Esophagus (tissue), 2 donors: Measurements from ENCODE around the gene RAB11FIP4. TPM values are rescaled to one million over a fixed set of nuclear protein-coding genes. Genes with fewer than 3 reads are reported as not detected.

Experiments
- H3K27ac ChIP-seq, 2 donors: one replicate each; pipeline ENCODE4 v1.5.1; 2013; ENCODE audit warnings: low read depth in 2 of 2, mild to moderate bottlenecking in 2 of 2, inconsistent platforms in 1 of 2, low read length in 1 of 2, moderate library complexity in 1 of 2
- H3K27me3 ChIP-seq, 2 donors: one replicate each; pipeline ENCODE4 v1.6.1; 2013; ENCODE audit warnings: low read length in 2 of 2, control low read depth in 1 of 2, mild to moderate bottlenecking in 1 of 2; ENCODE audit not compliant: insufficient read depth in 2 of 2, control insufficient read depth in 1 of 2
- H3K36me3 ChIP-seq, 2 donors: one replicate each; pipeline ENCODE4 v1.6.1; 2013; ENCODE audit warnings: low read length in 1 of 2; ENCODE audit not compliant: control insufficient read depth in 2 of 2, insufficient read depth in 2 of 2
- H3K4me1 ChIP-seq, 2 donors: one replicate each; pipeline ENCODE4 v1.6.1; 2013; ENCODE audit warnings: low read length in 1 of 2; ENCODE audit not compliant: control insufficient read depth in 2 of 2, insufficient read depth in 2 of 2
- H3K4me3 ChIP-seq, 2 donors: one replicate each; pipeline ENCODE4 v1.5.1; 2013; ENCODE audit warnings: low read length in 2 of 2, mild to moderate bottlenecking in 2 of 2, low read depth in 1 of 2, moderate library complexity in 1 of 2
- H3K9me3 ChIP-seq, 2 donors: one replicate each; pipeline ENCODE4 v1.6.1; 2013; ENCODE audit warnings: mild to moderate bottlenecking in 2 of 2, low read depth in 1 of 2, low read length in 1 of 2, moderate library complexity in 1 of 2; ENCODE audit not compliant: control insufficient read depth in 2 of 2, insufficient read depth in 1 of 2
- WGBS, 2 donors: extraction: QIAGEN DNeasy Blood & Tissue Kit; methylation state at CpG; one replicate each; pipeline ENCODE4 v1.1.7; 2013; 5-methylcytosine and 5-hydroxymethylcytosine counted together
- polyA plus RNA-seq, 2 donors: library from polyadenylated mRNA; stranded (reverse); fragments of 200-250 nt; gene quantifications; one replicate each; pipeline ENCODE4 v1.2.3, GENCODE V29; 2013
- donor health status: healthy with polysubstance abuse.
- donor health status: Bipolar disorder and iron deficiency.

The RAB11FIP4 gene
- polyA plus RNA-seq, 2 donors: 5.0 TPM

- no peaks in the 10 kb centered on the region for H3K27me3 ChIP-seq
- no peaks in the 10 kb centered on the region for H3K9me3 ChIP-seq
- no peak overlapping the region for H3K4me3 ChIP-seq
- H3K36me3 ChIP-seq: no peaks in the 10 kb centered on the region
- 40 to 48% methylated on average over 12 of the region's 12 CpGs for WGBS, 2 donors
- H3K27ac ChIP-seq: no peak overlapping the region
- H3K4me1 ChIP-seq: no peaks in the 10 kb centered on the region
These were observed 39.8 kb downstream of the RAB11FIP4 start for GRCh38 chr17:31431098-31431851.

GRCh38 chr17:31431852-31432658, 40.6 kb downstream of the RAB11FIP4 start:
- no peak overlapping the region for H3K4me3 ChIP-seq
- H3K9me3 ChIP-seq: no peaks in the 10 kb centered on the region
- WGBS, 2 donors: 76 to 79% methylated on average over 13 to 16 of the region's 16 CpGs
- H3K27me3 ChIP-seq: no peaks in the 10 kb centered on the region
- H3K4me1 ChIP-seq: no peaks in the 10 kb centered on the region
- no peak overlapping the region for H3K27ac ChIP-seq
- no peaks in the 10 kb centered on the region for H3K36me3 ChIP-seq

GRCh38 chr17:31433091-31433790, 41.8 kb downstream of the RAB11FIP4 start:
- WGBS, 2 donors: 58 to 59% methylated on average over 14 of the region's 14 CpGs
- H3K4me1 ChIP-seq: peaks cover 0 to 2% of the 10 kb centered on the region in 2 donors
- no peaks in the 10 kb centered on the region for H3K36me3 ChIP-seq
- no peak overlapping the region for H3K27ac ChIP-seq
- no peaks in the 10 kb centered on the region for H3K27me3 ChIP-seq
- no peaks in the 10 kb centered on the region for H3K9me3 ChIP-seq
- no peak overlapping the region for H3K4me3 ChIP-seq

DNA sequence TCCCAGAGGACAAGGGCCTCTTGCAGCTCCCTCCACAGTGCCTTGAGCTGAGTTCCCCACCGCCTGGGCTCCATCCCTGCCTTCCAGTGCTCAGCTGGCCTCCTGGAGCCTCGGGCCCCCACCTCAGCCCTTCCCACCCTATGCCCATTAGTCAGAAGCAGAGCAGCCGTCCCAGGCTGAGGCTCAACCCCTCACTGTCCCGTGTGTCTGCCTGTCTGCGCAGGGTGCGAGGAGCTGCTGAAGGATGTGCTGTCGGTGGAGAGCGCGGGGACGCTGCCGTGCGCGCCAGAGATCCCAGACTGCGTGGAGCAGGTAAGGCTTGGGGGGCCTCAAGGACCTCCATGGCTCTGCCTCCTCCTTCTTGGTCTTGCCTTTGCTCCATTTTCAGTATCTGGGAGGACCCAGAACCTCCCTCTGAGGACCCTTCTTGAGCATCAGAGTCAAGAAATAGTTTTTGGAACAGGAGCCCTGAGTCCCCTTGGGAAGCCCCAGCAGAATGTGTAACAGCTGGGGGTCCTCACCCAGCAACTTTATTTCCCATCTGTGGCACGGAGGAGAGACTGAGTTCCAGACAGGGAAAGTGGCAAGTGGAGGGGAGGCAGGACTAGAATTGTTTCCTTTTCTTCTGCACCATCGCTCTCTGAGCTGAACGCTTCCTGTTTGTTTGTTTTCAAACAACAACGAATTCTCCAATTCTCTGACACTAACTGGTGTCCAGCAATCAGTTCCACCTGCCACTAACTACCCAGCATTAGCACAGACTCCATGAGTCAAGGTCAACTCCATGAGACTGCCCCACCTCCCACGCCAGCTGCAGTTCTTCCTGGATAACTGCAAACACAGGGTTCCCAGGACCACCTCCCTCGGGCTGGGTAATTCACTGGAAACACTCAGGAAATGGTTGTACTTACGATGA, 42.6 kb downstream of the RAB11FIP4 start:
- Histone ChIP-seq H3K9me3 (no peaks in the 10 kb centered on the region), H3K36me3 (no peaks in the 10 kb centered on the region), H3K4me3 (no peak overlapping the region), H3K27me3 (no peaks in the 10 kb centered on the region), H3K4me1 (peaks cover 0 to 2% of the 10 kb centered on the region in 2 donors), H3K27ac (no peak overlapping the region)
- 80 to 81% methylated on average over 21 of the region's 21 CpGs for WGBS, 2 donors

DNA sequence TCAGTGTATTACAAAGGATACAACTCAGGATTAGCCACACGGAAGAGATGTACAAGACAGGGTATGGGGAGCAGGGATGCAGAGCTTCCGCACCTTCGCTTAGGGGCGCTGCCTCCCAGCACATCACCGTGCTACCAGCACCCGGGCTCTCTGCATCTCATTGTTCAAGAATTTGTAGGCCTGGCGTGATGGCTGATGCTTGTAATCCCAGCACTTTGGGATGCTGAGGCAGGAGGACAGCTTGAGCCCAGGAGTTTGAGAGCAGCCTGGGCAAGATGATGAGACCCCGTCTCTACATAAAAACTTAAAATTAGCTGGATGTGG, 43.2 kb downstream of the RAB11FIP4 start:
- Histone ChIP-seq H3K27me3 (no peaks in the 10 kb centered on the region), H3K9me3 (no peaks in the 10 kb centered on the region), H3K4me1 (peaks cover 0 to 2% of the 10 kb centered on the region in 2 donors), H3K27ac (no peak overlapping the region), H3K4me3 (no peak overlapping the region), H3K36me3 (no peaks in the 10 kb centered on the region)
- 86% methylated on average over 8 of the region's 8 CpGs for WGBS, 2 donors

DNA sequence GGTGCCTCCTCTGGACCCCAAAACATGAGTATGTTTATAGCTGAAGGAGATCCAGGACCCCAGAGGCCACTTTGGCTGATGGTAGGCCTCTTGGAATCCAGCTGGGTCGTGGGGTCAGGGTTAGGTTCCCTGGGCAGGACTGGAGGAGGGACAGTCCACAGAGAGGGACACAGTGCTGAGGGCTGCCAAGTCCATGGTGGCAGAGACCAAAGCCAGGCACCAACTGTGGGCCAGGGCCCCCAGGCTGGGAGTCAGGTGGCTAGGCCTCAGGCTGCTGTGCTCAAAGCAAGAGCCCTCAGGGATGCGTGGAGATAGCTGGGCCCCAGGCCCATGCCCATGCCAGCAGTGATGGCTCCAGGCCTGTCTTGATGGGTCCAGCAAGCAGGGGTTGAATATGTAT, 44.1 kb downstream of the RAB11FIP4 start:
- no peaks in the 10 kb centered on the region for H3K36me3 ChIP-seq
- WGBS, 2 donors: 68 to 75% methylated on average over 2 of the region's 2 CpGs
- H3K4me3 ChIP-seq: no peak overlapping the region
- peaks cover 0 to 2% of the 10 kb centered on the region in 2 donors for H3K4me1 ChIP-seq
- no peaks in the 10 kb centered on the region for H3K9me3 ChIP-seq
- no peaks in the 10 kb centered on the region for H3K27me3 ChIP-seq
- H3K27ac ChIP-seq: no peak overlapping the region

DNA sequence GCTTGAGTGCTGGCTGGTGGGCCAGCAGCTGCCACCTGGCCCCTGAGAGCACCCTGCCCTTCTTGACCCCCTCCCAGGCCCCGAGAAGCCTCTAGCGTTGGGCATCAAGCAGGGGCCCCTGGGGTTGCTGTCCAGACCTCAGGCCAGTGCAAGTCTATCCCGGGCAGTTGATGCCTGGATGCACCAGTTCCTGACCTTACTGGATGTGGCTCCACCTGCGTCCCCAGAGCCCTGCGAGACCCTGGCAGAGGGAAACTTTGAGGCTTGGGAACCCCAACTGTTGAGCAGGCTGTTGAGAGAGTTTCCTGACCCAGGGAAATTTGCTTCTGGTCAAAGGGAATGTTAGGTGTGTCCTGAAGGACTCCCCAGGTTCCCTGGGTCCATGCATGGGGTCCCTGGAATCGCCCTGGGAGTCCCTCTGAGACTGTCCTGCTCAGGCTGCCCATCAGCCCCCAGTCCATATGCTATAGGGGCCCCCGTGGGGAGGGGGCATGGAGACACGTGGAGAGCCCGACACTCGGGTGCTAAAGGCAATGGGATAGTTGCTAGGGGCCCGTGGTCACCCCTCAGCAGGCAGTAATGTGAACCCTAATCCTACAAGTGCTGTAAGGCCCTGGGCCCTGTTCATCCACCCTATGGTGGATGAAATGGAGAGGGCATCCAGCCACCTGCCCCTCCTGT, 46.4 kb downstream of the RAB11FIP4 start:
- no peak overlapping the region for H3K4me3 ChIP-seq
- H3K9me3 ChIP-seq: no peaks in the 10 kb centered on the region
- WGBS, 2 donors: 72% methylated on average over 11 of the region's 11 CpGs
- peaks cover 0 to 2% of the 10 kb centered on the region in 2 donors for H3K4me1 ChIP-seq
- no peaks in the 10 kb centered on the region for H3K27me3 ChIP-seq
- no peak overlapping the region for H3K27ac ChIP-seq
- no peaks in the 10 kb centered on the region for H3K36me3 ChIP-seq

- Histone ChIP-seq H3K27me3 (no peaks in the 10 kb centered on the region), H3K4me1 (peaks cover 0 to 2% of the 10 kb centered on the region in 2 donors), H3K4me3 (no peak overlapping the region), H3K36me3 (no peaks in the 10 kb centered on the region), H3K27ac (no peak overlapping the region), H3K9me3 (no peaks in the 10 kb centered on the region)
- 79 to 88% methylated on average over 4 of the region's 4 CpGs for WGBS, 2 donors
These were observed 48.2 kb downstream of the RAB11FIP4 start for GRCh38 chr17:31439716-31440115.
